ENCODE results near the gene UNC5B. TPM values are rescaled to one million over a fixed set of nuclear protein-coding genes. Genes with fewer than 3 reads are reported as not detected.

The UNC5B gene
- total RNA-seq, 1 donor from 2014 or later, result 13.1 TPM

- Mint-ChIP-seq H3K36me3 (ENCODE audit: unreplicated experiment) (no peaks in the 10 kb centered on the region), H3K27me3 (ENCODE audit: unreplicated experiment) (peaks cover 6% of the 10 kb centered on the region), H3K27ac (ENCODE audit: unreplicated experiment) (no peak overlapping the region), H3K9me3 (ENCODE audit: unreplicated experiment) (no peaks in the 10 kb centered on the region), H3K4me3 (ENCODE audit: unreplicated experiment) (no peak overlapping the region), H3K4me1 (ENCODE audit: unreplicated experiment) (no peaks in the 10 kb centered on the region)
- DNase-seq (ENCODE audit: extremely low spot score, unreplicated experiment), result no peak
- TF ChIP-seq CTCF (IDR thresholded peaks at IDR 0.05), result no peak
These were observed 137.0 kb downstream of the UNC5B start for GRCh38 chr10:71349406-71349805.

DNA sequence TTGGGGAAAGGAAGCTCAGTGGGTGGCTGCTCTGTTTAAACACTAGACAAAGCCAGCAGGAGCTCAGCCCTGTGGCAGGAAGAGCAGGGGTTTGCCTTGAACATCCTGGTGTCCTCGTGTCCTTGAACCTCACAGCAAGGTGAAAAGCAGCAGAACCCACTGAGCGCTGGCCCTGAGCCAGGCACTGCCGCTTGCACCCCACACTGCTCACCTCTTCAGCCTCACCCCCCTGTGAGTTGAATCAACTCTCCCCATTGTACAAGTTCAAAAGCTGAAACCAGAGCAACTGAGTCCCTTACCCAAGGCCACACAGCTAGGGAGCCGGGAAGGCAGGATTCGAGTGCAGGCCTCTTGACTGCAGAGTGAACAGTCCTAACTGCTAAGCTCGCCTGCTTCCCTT lies 138.7 kb downstream of the UNC5B start:
- Mint-ChIP-seq H3K36me3 (ENCODE audit: unreplicated experiment) (peaks cover 1% of the 10 kb centered on the region), H3K27ac (ENCODE audit: unreplicated experiment) (no peak overlapping the region), H3K27me3 (ENCODE audit: unreplicated experiment) (peaks cover 3% of the 10 kb centered on the region), H3K9me3 (ENCODE audit: unreplicated experiment) (no peaks in the 10 kb centered on the region), H3K4me1 (ENCODE audit: unreplicated experiment) (no peaks in the 10 kb centered on the region), H3K4me3 (ENCODE audit: unreplicated experiment) (no peak overlapping the region)
- TF ChIP-seq CTCF (IDR thresholded peaks at IDR 0.05), result no peak
- no peak for DNase-seq (ENCODE audit: extremely low spot score, unreplicated experiment)

DNA sequence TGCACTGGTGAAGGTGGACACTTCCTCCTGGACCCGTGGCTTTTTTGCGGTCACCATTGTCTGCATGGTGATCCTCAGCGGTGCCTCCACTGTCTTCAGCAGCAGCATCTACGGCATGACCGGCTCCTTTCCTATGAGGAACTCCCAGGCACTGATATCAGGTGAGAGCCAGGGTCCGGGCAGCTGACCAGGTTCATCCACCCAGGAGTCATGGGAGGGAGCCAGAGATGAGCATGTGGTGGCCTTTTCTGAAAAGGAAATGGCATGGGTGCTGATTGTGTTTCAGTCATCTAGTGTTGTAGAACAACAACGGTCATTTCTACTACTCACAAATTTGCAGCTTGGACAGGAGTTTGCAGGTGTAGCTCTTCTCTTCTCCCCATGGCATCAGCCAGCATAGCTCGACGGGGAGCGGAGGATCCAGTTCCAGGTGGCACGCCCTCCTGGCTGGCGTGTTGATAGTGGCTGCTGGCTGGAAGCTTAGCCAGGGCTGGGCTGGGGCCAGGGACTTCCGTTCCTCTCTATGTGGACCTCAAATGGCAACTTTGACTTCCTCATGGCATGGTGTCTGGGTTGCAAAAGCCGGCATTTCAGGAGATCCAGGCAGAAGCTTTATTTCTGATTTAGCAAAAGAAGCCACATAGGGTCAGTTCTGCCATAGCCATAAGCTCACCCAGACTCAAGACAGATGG lies 139.4 kb downstream of the UNC5B start:
- Mint-ChIP-seq H3K4me1 (ENCODE audit: unreplicated experiment) (no peaks in the 10 kb centered on the region), H3K27me3 (ENCODE audit: unreplicated experiment) (peaks cover 3% of the 10 kb centered on the region), H3K36me3 (ENCODE audit: unreplicated experiment) (peaks cover 1% of the 10 kb centered on the region), H3K9me3 (ENCODE audit: unreplicated experiment) (no peaks in the 10 kb centered on the region), H3K4me3 (ENCODE audit: unreplicated experiment) (no peak overlapping the region), H3K27ac (ENCODE audit: unreplicated experiment) (no peak overlapping the region)
- no peak for DNase-seq (ENCODE audit: extremely low spot score, unreplicated experiment)
- no peak for TF ChIP-seq CTCF (IDR thresholded peaks at IDR 0.05)

Other genes starting within 250 kb of the UNC5B start
- 4.1 and 4.4 TPM in 2 replicates for gene SLC29A3, start 106.7 kb downstream of the UNC5B start, total RNA-seq
- gene CDH23, start 184.3 kb downstream of the UNC5B start, total RNA-seq, result not detected in 2 replicates